Brain microvascular endothelial cell (primary cell): ENCODE results near the gene NASP.

Experiments
- DNase-seq: peaks from one replicate; pipeline ENCODE4 v3.0.0-alpha.2; 2020
- H3K27ac ChIP-seq: fragments of 250-450 bp; sonication (Bioruptor Pico); 2 replicates; pipeline ENCODE4 v1.5.1; 2020; ENCODE audit warnings: mild to moderate bottlenecking, moderate library complexity
- H3K27me3 ChIP-seq: fragments of 250-450 bp; sonication (Bioruptor Pico); replicated peaks from 2 replicates; pipeline ENCODE4 v1.5.1; 2020; ENCODE audit warnings: mild to moderate bottlenecking
- H3K36me3 ChIP-seq: fragments of 250-450 bp; sonication (Bioruptor Pico); replicated peaks from 2 replicates; pipeline ENCODE4 v1.5.1; 2020; ENCODE audit warnings: mild to moderate bottlenecking
- H3K4me3 ChIP-seq: 2 replicates; pipeline ENCODE4 v1.5.1; 2011; ENCODE audit warnings: low read depth, mild to moderate bottlenecking, control low read depth, low read length, moderate library complexity
- CTCF ChIP-seq: IDR thresholded peaks from 2 replicates; pipeline ENCODE4 v1.5.1; 2011; ENCODE audit warnings: low read depth, mild to moderate bottlenecking, moderate library complexity, low read length, control low read depth, inconsistent platforms; ENCODE audit errors: missing control alignments
- in situ Hi-C: cut with HindIII; loops from 2 replicates; pipeline ENCODE4 v1.10.0; 2017; ENCODE audit warnings: low sequenced_read_pairs, low pct_ligation_motif_present

Gene NASP

GRCh38 chr1:45623972-45624371, 40.1 kb downstream of the NASP start, which contains the start of gene CCDC17:
Gene CCDC17 (minus strand): TSS chr1:45624054. CDS start chr1:45623909, 145 bp downstream.
- no peaks in the 10 kb centered on the region for H3K27me3 ChIP-seq
- H3K27ac ChIP-seq: no peak within 1 kb of the TSS
- TF ChIP-seq CTCF: no peak
- DNase-seq: no peak
- in situ Hi-C loops: no loop called here
- H3K4me3 ChIP-seq: no peak within 1 kb of the TSS
- H3K36me3 ChIP-seq: peaks cover 38% of the 10 kb centered on the region

- no peak for TF ChIP-seq CTCF
- Histone ChIP-seq H3K27ac (no peak overlapping the region), H3K27me3 (no peaks in the 10 kb centered on the region), H3K36me3 (peaks cover 69% of the 10 kb centered on the region), H3K4me3 (no peak overlapping the region)
- DNase-seq: no peak
- in situ Hi-C loops: no loop called here
Observed at GRCh38 chr1:45629035-45629434, 45.2 kb downstream of the NASP start.

GRCh38 chr1:45630429-45630828, 46.6 kb downstream of the NASP start:
- H3K4me3 ChIP-seq: no peak overlapping the region
- H3K36me3 ChIP-seq: peaks cover 69% of the 10 kb centered on the region
- no peak for DNase-seq
- H3K27ac ChIP-seq: no peak overlapping the region
- H3K27me3 ChIP-seq: no peaks in the 10 kb centered on the region
- in situ Hi-C loops: no loop called here
- TF ChIP-seq CTCF: no peak

GRCh38 chr1:45635211-45635610, 51.4 kb downstream of the NASP start:
- no peak for TF ChIP-seq CTCF
- peaks cover 65% of the 10 kb centered on the region for H3K36me3 ChIP-seq
- H3K27ac ChIP-seq: no peak overlapping the region
- H3K4me3 ChIP-seq: no peak overlapping the region
- no peak for DNase-seq
- in situ Hi-C loops: no loop called here
- no peaks in the 10 kb centered on the region for H3K27me3 ChIP-seq

- Histone ChIP-seq H3K36me3 (peaks cover 51% of the 10 kb centered on the region), H3K27me3 (no peaks in the 10 kb centered on the region), H3K27ac (no peak overlapping the region), H3K4me3 (no peak overlapping the region)
- in situ Hi-C loops: no loop called here
- no peak for DNase-seq
- no peak for TF ChIP-seq CTCF
Observed at GRCh38 chr1:45640293-45640692, 56.5 kb downstream of the NASP start.

GRCh38 chr1:45643321-45643720, 59.5 kb downstream of the NASP start:
- Histone ChIP-seq H3K27me3 (no peaks in the 10 kb centered on the region), H3K4me3 (no peak overlapping the region), H3K36me3 (peaks cover 43% of the 10 kb centered on the region), H3K27ac (no peak overlapping the region)
- no peak for DNase-seq
- no peak for TF ChIP-seq CTCF
- in situ Hi-C loops: no loop called here
